Kasumi-1 (cell line): Measurements from ENCODE around the gene LRRC42.

ENCODE experiments used
- DNase-seq, 2 experiments: peaks; one replicate each; lab custom pipeline; 2025; lab: John Stamatoyannopoulos, UW

The LRRC42 gene

DNA sequence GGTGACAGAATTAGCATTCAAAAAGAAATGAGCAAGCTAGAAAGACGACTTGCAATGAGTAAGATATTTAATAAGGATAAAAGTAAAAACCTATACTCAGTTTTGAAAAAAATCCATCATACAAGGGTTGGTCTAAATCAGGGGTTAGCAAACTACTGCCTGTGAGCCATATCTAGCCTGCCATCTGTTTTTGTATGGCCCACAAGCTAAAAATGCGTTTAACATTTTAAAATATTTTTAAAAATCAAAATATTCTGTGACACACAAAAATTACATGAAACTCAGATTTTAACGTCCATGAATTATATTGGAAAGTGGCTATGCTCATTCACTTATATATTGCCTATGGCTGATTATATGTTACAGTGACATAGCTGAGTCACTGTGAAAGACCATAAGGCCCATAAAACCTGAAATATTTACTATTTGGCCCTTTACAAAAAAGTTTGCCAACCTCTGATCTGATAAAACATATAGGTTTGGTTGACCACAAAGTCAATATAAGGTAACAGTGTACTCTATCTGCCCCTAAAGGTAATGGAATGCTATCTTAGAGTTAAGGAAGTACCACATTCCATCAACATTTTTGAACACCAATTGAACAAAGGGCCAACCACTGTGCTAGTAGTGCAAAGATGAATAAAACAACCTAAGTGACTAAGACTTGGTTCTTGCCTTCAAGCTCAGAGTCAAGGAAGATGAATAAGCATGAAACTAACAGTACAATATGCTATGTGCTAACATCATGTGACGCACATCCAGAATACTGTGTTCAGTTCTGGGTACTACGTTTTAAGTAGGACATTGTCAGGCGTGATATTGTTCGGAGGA lies 3.8 kb upstream of the LRRC42 start:
- no peak for DNase-seq

DNA sequence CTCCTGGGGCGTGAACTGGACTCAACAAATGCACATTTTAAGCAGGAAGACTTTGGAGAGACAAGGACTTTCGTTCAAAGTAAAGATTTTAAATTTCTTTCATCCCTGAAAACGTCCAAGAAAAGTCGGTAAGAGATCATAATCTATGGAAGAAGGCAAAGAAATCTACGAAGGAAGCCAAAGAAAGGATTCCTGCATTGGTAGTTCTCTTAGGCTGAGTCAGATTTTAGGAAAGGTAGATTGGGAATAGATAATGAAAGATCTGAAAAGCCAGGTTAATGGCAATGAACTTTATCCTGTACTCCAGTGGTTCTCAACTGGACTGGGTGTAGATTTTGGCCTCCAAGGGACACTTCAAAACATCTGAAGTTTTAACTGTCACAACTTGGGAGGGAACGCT lies 3.1 kb upstream of the LRRC42 start:
- no peak for DNase-seq

DNA sequence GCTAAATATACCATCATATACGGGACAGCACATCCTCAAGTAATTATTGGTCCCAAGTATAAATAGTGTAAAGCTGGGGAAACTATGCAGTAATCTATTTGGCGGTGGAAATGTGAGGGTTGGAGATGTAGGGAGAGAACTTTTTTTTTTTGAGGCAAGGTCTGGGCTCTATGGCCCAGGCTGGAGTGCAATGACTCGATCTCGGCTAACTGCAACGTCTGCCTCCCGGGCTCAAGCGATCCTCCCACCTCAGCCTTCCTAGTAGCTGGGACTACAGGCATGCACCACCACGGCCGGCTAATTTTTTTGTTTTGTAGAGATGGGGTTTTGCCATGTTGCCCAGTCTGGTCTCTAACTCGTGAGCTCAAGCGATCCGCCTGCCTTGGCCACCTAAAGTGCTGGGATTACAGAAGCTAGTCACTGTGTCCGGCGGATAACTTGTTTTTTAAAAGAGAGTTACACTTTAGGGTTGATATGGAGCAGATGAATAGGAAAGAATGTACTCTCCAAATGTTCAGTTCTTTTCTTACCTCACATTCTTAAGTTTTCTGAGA lies 2.6 kb upstream of the LRRC42 start:
- DNase-seq, result no peak

DNA sequence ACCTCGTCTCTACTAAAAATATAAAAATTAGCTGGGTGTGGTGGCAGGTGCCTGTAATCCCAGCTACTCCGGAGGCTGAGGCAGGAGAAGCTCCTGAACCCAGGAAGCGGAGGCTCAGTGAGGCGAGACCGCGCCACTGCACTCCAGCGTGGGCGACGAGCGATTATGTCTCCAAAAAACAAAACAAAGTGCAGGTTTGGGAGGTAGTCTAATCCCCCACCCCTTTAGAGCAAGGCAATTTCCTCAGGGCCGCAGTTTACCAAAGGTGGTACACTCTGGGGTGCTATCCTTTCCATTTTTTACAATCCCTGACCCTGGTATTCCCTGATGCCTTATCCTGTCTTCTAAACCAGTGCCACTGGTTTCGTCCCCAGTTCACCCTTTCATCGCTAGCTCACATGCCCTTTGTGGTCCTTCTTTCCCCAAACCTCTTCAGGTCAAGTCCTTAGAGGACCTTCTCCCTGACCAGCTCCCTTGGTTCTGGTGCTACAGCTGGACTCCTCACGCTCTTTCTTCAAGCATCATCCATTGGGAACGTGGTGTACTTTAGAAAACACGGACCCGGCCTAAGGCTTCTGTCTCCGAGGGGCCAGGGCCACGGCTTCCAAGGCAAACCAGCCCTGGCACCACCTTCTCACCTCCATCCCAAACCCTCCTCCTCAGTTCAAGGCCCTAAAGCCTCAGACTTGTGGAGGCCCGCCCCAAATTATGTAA lies 1.5 kb upstream of the LRRC42 start:
- no peak for DNase-seq

DNA sequence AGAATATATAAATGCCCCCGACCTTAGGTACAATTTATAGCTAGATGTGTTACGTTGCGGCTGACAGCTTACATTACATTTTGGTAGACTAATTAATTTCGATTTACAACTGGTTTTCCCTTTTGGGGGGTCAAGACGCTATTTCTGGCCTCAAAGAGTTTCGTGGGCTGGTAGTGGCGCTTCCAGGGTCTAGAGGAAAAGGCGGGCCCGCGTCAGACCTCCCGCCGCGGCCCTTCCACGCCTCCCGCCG lies 1.0 kb upstream of the LRRC42 start:
- no peak for DNase-seq

DNA sequence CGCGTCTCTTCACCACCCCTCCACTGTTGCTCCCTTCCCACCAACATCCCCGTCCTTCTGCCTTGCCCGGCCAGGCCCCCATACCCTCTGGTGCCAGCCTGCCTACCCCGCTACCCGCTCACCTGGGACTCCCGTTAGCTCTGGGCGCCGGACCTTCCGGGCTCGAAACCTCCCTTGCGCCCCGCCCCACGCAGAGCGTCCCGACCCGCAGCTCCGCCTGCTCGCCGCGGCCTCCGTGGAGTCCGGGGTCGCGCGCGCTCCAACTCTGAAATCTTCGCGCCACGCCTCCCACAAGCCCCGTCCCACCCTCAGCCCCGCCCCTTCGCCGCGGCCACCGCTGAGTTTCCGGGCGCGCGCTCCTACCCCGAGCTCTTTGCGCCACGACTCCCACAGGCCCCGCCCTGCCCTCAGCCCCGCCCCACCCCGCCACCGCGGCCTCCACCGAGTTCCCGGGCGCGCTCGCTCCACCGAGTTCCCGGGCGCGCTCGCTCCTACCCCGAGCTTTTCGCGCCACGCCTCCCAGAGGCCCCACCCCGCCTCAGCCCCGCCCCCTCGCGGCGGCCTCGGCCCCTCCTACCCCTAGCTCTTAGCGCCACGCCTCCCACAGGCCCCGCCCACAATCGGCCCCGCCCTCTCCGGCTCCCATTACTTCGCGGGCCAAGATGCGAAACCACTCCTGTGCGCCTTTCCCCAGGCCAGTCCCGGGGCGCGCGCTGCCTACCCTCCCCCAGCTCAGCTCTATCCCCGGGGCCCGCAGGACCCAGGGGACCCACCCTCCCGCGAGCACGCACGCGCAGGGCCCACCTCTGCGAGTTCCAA lies 508 bp upstream of the LRRC42 start, which contains the start of gene IFT25:
IFT25 (minus strand) TSS at position 267 of the 819 bp plus-strand sequence. CDS start 5,617 bp downstream, outside the sequence.
- peak; percentile 76 to 86 for DNase-seq

DNA sequence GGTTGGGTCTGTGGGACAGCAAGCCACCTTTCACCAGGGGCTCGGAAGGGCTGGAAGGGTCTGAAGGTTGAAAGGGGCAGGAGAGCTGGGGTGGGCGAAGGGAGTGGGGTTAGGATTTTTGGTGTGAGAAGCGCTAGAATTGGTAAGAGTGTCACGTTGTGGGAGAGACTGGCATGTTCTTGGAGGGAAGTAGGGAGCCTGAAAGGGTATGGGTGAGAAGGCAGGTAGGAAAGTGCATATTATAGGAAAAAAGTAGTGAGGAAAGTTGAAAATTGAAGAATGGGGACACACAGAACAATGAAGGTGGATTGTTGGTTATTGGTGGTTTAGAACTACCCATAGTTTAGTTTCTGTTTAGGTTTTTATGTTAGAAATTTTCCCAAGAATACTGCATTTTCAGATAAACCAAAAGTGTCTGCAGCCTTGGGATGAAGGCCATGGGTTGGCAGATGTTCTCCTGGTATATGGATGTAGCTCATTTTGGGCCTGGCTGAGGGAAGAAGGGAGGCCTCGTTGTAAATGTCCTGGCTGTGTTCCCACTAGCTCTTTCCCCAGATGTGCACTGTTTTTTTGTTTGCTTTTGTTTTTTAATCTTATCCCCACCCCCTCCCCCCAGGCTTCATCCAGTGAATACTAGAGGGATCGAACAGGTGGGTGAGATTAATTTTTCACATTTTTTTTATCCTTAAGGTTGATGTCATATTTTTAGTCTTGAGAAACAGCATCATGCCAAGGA lies 1.2 kb downstream of the LRRC42 start:
- DNase-seq, result no peak

DNA sequence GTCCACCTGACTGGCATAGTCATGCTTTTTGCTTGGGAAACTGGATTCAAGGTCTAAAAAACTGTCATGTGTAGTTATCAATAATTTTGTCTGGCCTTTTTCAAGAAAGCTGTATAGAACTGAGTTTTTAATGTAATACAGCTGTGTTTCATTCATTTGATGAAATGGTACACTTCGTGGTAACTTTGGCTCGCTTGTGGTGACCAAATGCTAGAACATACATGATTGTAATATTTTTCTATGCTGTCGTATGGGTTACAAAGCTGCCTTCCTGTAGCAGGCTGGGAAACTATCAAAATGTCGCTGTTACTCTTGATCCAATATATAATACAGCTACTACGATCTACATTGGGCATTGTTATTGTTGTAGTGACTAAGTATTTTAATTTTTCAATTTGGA lies 2.1 kb downstream of the LRRC42 start:
- no peak for DNase-seq

DNA sequence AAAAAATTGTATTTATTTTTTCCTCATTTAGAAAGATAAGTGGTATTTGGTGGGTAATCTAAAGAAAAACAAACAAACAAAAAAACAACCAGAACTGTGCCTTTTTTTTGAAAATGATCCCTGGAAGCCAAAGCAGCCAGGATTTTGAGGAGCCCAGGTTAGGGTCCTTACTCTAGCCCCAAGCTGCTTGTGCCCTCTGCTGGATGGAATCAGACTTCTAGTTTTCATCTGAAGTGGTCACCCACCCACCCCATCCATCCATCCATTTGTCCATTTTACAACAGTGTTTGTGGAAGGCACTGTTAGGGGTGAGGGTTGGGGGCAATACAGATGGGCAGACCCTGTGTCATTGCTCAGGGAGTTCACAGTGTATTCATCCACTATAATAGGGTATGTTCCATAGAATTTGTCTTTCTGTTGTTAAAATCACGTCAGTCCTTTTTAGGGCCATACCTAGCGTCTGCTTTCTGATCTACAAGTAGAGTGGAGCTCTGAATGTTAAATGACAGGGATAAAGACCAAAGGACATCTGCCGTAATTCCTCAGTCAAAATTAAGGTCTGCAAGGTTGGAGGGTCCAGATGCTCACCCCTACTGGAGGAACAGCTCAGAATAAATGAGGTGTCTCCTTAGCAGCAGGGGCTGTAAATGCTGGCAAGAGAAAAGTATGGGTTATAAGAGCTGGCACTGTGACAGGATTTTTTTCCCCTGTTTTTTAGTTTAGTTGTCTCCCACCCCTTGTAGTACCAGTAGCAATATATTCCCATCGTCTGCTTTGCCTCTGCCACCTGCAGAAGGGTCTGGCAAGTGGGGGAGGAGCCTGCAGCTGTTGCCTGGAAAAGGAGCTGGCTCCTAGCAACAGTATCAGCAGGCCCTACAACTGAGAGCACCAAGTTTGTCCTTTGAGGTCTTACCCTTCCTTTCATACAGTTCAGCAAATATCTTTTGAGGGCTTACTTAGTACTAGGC lies 3.2 kb downstream of the LRRC42 start:
- DNase-seq, result peak; percentile 62 to 68

DNA sequence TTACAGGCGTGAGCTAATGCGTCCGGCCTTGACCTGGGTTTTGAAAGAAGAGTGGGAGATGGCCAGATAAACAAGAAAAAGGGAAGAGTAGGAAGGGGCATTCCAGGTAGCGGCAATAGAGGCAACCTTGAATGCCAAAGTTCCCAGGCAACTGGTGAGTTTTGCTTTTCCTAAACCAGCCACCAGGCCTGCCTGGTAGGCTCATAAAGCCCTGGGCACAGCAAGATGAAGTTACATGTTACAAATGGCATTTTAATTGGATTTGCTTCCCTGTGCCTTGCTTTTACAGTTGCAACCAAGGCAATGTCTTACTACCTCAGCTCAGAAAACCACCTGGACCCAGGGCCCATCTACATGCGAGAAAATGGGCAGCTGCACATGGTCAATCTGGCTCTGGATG lies 5.5 kb downstream of the LRRC42 start:
- DNase-seq, result no peak

DNA sequence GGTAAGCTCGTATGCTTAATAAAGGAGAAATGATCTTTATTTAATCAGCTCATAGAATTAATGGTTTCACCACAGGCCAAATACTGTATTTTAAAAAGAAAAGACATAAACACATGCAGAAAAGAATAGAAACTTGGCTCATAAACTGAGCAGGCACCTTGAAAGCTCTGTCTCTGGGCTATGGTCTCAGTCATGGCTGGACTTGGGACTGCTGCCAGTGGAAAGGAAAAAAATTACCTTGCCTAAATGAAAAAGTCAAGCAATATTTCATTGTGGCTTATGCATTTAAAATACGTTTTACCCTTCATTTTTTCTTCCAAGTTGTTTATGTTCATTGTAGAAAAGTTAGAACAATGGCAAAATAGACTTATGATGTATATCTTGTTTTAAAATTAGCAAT lies 8.0 kb downstream of the LRRC42 start:
- DNase-seq, result no peak

DNA sequence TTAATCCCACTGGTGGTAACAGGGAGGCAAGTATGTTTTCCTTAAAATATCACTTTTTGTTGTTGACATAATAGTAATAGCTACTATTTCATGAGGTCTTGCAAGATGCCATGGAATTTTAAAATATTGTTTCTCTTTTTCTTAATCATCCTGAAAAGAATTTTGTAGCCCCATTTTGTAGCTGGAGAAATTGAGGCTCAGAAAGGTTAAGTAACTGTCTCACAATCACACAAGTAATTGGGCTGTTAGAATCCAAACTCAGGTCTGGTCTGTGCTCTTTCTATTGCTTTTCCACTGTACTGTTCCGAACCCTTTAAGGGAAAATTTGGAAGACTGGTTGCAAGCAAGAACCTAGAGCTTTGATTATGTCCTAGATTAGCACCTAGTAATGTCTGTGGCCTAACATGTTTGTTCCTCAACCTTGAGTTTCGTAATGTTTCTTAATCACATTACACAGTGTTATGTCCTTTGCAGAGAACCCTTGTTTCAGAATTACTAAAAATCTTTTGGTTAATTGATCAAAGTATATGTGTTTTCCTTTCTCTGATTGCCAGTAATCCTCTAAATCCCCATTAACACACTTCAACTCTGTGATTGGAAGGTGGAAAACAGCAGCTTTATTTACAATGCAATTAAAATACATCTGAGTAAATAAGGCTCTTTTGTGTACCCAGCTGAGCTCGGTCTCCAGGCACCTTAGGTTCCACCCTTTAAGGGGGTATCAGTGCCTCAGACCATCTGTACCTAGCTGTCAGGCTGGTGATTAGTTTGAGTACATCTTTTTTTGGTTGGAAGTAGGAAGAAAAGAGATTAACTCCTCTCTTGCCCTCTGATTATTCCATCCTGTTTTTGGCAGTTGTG lies 10.4 kb downstream of the LRRC42 start:
- DNase-seq, result no peak

DNA sequence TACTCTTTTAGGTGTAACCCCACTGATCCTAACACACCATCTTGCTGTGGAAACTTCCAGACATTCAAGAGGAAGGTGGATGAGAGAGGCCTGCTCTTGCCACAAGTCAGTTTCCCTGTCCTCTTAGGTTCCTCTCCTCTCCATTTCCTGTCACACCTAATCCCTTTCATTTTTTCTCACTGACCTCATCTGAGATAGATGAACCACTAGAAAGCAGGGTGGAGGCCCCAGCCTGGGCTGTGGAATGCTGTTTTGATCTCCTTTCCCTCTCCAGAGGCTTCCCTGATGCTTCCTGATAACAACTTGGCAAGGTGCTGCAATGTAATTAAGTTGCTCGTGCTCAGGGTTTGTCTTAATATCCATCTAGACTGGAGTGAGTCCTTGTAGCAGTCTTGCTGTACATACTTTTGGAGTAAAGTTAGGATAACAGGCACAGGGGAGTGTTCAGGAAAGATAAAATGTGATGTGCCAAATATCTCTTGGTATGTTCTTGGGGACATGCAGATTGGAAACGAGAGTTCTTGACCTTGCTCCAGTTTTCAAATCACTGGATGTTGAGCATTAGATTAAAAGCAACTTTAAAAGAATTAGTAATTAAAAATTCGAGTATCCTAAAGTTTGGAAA lies 11.2 kb downstream of the LRRC42 start:
- DNase-seq, result no peak

DNA sequence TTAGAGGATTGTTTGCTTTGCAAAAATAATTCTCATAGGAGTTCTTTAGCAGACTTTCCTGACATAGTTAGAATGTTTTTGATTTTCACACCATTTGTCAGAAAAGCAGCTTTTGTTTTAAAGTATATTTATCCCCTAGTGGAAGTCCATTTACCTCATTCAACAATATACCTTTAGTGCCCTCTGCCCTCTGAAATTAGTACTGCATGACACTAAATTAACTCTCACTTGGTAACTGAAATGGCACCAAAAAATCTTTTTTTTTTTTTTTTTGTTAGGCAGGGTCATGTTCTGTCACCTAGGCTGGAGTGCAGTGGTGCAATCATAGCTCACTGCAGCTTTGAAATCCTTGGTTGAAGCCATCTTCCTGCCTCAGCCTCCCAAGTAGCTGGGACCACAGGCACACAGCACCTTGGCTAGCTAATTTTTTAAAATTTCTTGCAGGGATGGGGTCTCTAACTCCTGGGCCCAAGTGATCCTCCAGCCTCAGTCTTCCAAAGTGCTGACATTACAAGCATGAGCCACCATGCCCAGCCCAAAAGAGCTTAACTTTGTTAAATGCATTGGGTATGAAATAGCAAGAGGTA lies 13.6 kb downstream of the LRRC42 start:
- DNase-seq, result peak; percentile 74 to 80

DNA sequence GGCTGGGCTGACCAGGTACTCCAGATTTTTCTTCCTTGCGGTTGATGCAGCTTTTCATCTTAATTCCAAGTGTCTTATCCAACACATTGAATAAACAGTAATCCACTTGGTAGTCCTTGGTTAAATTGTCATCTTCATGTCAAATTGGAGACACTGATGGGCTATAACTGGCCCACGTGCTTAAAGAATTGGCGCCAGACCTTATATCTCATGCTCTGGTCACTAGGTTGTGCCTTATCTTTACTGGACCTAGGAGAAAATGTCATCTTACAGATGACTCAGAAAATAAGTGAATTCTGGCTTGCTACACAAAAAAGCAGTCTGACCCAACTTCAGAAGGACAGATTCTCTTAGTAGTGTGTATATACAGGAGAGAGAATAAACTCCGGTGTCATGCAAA lies 16.2 kb downstream of the LRRC42 start:
- no peak for DNase-seq

DNA sequence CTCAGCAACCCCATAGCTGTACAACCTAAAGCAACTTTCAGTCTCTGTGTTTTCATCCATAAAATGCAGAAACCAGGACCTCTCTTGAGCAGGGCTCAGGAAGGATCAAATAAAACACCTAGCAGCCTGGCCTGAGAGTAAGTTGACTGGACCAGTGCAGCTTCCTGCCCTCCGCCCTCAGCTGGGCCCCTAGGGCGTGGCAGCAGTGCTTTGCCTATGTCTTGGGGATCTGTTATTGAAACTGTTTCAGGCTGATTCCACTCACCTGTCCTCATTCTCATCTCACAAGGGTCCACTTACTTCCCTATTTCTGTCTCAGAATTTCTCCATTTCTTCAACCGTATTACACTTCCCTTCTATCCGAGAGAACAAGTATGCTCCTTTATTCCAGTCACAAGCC lies 17.3 kb downstream of the LRRC42 start:
- peak in 1 of 2 experiments; percentile 6 for DNase-seq

DNA sequence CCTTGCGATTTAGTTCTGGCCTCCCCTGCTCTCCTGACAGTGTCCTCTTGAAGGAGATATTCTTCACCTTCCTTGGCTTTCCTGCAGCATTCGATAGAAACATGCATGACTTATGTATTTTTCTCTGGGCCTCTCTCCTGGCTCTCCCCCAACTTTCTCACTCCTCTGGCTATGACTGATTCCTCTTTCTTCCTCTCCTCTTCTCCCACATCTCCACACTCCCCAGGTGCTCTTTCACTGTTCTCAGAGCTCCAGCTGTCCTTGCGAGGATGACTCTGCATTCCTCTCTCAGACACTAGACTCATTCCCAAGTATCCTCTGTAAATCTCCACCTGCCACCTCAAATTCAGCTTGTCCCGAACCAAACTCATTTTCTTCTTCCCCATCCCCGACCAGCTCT lies 18.0 kb downstream of the LRRC42 start:
- no peak for DNase-seq

DNA sequence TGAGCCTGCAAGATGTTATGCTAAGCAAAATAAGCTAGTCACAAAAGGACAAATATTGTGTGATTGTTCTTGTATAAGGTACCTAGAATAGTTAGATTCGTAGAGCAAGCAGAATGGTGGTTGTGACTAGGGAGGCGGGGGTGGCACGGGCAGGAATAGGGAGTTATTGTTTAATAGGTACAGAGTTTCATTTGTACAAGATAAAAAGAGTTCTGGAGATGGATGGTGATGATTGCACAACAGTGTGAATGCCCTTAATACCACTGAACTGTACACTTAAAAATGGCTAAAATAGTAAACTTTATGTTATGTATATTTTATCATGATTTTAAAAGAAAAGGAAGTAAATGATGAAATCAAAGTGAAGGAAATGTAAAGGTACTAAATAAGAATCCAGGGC lies 20.6 kb downstream of the LRRC42 start:
- DNase-seq, result no peak
